T-helper 2 cell treated with Interferon-gamma antibody and Interleukin-4, amounts not matched to agents 100 ng/mL and 5 ng/mL, for 36 hours (primary cell): Measurements from ENCODE around the gene SPEN. TPM values are rescaled to one million over a fixed set of nuclear protein-coding genes. Genes with fewer than 3 reads are reported as not detected.

Source experiments
- intact Hi-C: fragments of 100-400 bp; cut with micrococcal nuclease; formaldehyde crosslinking; loops from one replicate; pipeline ENCODE4 v1.15.1; 2023
- total RNA-seq: library from RNA; stranded (reverse); gene quantifications from 2 replicates; pipeline ENCODE4 v1.2.3, GENCODE V29; 2022

Gene SPEN
- total RNA-seq, 1 donor from 2014 or later: 64.1 TPM

DNA sequence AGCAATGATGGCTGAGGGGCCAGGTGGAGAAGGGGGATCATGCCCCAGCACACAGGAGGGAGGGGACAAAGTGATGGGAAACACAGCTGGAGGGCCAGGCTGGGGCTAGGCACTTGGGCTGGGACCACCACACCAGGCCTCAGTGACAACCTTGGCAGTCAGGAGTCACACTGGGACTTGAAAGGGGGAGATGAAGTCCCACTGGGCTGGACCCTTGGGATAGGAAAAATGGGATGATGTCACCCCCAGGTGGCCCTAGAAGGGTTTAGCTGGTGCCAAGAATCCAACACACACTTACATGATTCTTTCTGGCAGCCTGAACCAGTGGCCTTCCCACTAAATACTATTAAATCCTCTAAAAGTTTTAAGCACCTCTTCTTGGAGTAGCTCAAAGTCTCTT, 111.3 kb downstream of the SPEN start:
- intact Hi-C loops: no loop called here

DNA sequence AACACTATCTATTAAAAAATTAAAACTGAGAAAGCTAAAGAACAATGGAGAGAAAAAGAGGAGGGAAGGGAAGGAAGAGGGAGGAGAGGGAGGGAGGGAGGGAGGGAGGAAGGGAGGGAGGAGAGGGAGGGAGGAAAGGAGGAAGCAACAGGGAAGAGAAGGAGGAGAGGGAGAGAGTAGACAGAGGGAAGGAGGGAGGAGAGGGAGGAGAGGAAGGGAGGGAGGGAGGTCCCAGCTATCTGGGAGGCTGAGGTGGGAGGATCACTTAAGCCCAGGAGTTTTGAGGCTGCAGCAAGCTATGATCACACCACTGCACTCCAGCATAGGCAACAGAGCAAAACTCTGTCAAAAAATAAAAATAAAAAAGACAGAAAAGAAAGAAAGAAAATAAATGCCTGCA, 111.9 kb downstream of the SPEN start:
- intact Hi-C loops: no loop called here

DNA sequence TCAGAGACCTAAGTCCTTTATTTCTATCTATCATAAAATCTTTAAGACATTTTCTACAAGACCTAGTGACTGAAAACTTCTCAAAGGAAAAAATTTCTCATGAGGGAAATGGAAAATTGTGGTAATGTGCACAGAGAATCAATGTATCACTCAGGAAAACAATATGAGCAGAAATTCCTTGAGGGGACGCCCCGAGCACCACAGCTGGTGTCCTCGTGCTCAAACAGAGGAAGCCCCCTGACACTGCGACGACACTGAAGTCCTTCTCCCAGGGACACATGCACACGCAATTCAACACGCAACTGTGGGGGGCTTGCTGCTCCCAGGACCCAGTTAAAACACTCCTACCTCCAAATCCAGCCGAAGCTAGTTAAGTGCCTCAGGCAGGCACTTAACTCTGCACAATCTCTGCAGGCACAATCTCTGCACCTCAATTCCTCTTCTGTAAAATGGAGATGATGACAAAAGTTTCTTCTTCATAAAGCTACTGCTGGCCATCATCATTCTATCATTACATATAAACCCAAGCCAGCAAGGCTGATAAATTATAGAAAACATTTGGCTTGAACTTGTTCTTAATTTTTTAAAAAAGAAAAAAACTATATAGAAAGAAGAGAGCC, 112.4 kb downstream of the SPEN start:
- intact Hi-C loops: no loop called here

- intact Hi-C loops: no loop called here
Observed at GRCh38 chr1:15960808-15961207, 113.3 kb downstream of the SPEN start.

DNA sequence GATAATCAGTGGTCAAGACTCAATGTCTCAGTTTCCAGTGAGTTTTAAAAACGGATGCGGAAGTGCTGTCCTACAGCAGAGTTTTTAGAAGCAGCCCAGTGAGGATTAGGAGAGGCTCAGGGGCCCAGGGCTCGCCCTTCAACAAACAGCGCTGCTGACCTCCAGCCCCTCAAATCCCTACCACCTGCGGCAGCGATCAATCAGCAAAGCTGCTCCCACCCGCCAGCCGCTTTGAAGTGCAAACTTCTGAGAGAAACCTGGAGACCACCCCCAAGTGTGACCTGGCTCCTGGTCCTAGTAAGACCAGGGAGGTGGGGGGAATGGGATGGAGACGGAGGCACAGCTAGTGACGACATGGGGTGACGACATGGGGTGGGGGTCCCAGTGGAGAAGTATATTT, 114.0 kb downstream of the SPEN start:
- intact Hi-C loops: no loop called here

GRCh38 chr1:15962176-15962575, 114.7 kb downstream of the SPEN start:
- intact Hi-C loops: no loop called here

DNA sequence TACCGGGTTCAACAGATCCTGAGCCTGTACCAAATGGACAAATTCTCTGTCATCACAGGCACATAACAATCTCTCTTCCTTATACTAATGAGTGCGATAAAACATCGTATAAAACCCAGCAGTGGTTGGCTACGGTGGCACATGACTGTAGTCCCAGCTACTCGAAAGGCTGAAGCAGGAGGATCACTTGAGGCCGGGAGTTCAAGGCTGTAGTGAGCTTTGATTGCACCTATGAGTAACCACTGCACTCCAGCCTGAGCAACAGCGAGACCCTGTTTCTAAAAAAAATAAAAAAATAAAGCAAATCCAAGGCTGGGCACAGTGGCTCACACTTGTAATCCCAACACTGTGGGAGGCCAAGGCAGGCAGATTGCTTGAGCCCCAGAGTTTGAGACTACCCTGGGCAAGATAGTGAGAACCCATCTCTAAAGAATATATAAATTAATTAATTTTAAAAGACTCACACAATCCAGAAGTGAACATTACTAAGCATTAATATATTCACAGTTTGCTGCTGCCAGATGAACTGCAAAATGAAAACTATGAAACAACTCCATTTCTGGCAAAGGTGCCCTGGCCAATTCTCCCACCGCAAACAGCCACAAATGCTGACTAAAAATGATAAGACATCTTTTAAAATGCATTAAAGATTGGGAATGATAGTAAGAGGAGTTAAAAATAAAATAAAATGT, 115.3 kb downstream of the SPEN start:
- intact Hi-C loops: no loop called here

GRCh38 chr1:15963363-15963967, 116.0 kb downstream of the SPEN start:
- intact Hi-C loops: no loop called here

DNA sequence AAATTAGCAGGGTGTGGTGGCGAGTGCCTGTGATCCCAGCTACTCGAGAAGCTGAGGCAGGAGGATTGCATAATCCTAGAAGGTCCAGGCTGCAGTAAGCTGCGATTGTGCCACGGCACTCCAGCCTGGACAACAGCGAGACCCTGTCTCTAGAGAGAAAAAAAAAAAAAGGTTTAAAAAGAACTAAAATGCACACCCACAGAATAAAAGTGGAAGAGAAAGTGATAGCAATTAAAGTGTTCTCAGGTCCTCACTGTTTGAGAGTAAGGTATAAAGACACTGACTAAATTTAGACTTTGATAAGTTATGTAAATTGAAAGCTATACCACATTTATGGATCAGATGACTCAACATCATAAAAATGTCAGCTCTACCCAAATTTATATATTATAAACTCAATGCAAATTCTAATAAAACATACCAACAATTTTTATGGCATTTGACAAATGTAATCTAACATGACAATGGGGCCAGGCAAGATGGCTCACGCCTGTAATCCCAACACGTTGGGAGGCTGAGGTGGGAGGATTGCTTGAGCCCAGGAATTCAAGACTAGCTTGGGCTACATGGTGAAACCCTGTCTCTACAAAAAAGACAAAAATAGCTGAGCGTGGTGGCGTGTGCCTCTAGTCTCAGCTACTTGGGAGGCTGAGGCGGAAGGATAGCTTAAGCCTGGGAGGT, 116.6 kb downstream of the SPEN start:
- intact Hi-C loops: no loop called here

DNA sequence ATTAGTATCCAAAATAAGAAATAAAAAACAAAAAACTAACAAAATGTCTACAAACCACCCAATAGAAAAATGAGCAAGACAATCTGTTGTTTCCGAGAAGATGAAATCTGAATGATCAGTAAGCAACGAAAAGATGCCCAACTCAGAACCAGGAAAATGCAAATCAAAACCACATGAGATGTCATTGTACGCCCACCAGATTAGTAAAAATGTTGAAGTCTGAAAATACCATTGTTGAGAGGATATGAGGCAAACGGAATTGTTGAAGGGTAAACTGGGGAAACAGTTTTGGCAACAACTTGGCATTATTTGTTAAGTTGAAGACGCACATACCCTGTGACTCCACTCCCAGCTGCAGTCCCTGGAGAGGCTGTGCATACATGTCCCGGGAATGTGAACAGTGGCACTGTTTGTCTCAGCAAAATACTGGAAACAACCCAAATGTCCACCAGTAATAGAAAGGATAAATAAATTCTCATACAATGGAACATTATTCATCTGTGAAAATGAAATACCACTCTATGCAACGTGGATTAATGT, 117.8 kb downstream of the SPEN start:
- intact Hi-C loops: loop anchor here (5.0 kb wide), 1 partner anchor 48 kb away; no protein-coding TSS in a partner anchor

- intact Hi-C loops: loop anchor here (1.0 to 5.0 kb wide), 2 partner anchors 15 to 49 kb away; no protein-coding TSS in a partner anchor
Observed at GRCh38 chr1:15966081-15966955, 118.8 kb downstream of the SPEN start.

DNA sequence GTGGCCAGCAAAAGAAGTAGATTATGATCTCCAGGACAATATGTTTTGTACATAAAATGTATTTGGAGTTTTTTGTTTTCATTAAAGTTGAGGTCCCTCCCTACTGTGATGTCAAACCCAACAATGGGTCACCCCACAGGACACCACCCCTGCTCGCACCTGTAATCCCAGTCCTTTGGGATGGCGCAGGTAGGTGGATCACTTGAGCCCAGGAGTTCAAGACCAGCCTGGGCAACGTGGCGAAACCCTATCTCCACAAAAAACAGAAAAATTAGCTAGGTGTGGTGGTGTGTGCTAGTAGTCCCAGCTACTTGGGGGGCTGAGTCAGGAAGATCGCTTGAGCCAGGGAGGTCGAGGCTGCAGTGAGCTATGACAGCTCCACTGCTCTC, 119.4 kb downstream of the SPEN start:
- intact Hi-C loops: loop anchor here (1.0 to 5.0 kb wide), 2 partner anchors 16 to 50 kb away; no protein-coding TSS in a partner anchor

DNA sequence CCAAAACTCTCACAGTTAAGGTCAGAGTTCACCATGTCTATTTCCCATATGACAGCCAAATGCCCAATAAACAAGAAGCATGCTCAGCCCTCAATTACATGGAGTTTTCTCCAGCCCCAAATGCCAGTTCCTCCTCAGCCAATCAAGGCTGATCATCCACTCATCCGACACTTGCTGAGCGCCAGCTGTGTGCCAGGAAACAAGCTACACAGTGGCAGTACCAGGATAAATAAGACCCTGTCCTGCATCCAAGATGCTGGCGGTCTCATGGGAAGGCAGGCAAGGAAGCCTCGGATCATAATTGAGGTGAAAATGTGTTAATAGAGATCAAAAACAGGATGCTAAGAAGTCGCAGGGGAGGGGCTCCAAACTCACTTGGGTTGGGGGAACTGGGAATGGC, 120.7 kb downstream of the SPEN start:
- intact Hi-C loops: loop anchor here (5.0 kb wide), 1 partner anchor 51 kb away; no protein-coding TSS in a partner anchor

- intact Hi-C loops: loop anchor here (5.0 kb wide), 1 partner anchor 52 kb away; no protein-coding TSS in a partner anchor
Observed at GRCh38 chr1:15969321-15969880, 121.9 kb downstream of the SPEN start.

GRCh38 chr1:15970911-15971310, 123.4 kb downstream of the SPEN start:
- intact Hi-C loops: no loop called here

GRCh38 chr1:15972409-15972808, 124.9 kb downstream of the SPEN start:
- intact Hi-C loops: no loop called here

GRCh38 chr1:15973772-15974171, 126.3 kb downstream of the SPEN start:
- intact Hi-C loops: no loop called here

- intact Hi-C loops: loop anchor here (5.0 kb wide), 1 partner anchor 128 kb away; the partner anchor contains the start of gene SPEN
Observed at GRCh38 chr1:15974855-15975254, 127.3 kb downstream of the SPEN start.

- intact Hi-C loops: loop anchor here (5.0 kb wide), 1 partner anchor 128 kb away; the partner anchor contains the start of gene SPEN
Observed at GRCh38 chr1:15975358-15975804, 127.9 kb downstream of the SPEN start.
